ENCODE measurements around the gene RHOC. TPM values are rescaled to one million over a fixed set of nuclear protein-coding genes. Genes with fewer than 3 reads are reported as not detected.

RHOC gene
- total RNA-seq, 2 experiments from 2014 or later = 53.7 to 56.8 TPM

GRCh38 chr1:112704934-112705627, 1.8 kb downstream of the RHOC start:
- Mint-ChIP-seq H3K4me3 (peak overlapping the region; percentile 71), H3K27ac (peak overlapping the region; percentile 87), H3K4me1 (peaks cover 65% of the 10 kb centered on the region), H3K9me3 (no peaks in the 10 kb centered on the region), H3K36me3 (ENCODE audit: low read depth) (peaks cover 18% of the 10 kb centered on the region), H3K27me3 (peaks cover 25% of the 10 kb centered on the region)
- ChIA-PET POLR2A (interaction anchor here (1.6 kb wide), 1 partner anchor 30 kb away, joined by 5 read pairs; the partner anchor contains the start of gene MOV10), CTCF (interaction anchor here (0.6 to 4.2 kb wide), 4 partner anchors 12 to 314 kb away, joined by 3 to 45 read pairs (median 4); partner anchors contain the start of genes MOV10 and PPM1J)
- peak; percentile 77 for DNase-seq

GRCh38 chr1:112704391-112704933, 2.5 kb downstream of the RHOC start:
- Mint-ChIP-seq H3K4me1 (peaks cover 71% of the 10 kb centered on the region), H3K27ac (peak overlapping the region; percentile 87), H3K9me3 (no peaks in the 10 kb centered on the region), H3K4me3 (peak overlapping the region; percentile 71), H3K27me3 (peaks cover 20% of the 10 kb centered on the region), H3K36me3 (ENCODE audit: low read depth) (peaks cover 24% of the 10 kb centered on the region)
- CTCF ChIA-PET = interaction anchor here (0.8 to 4.2 kb wide), 5 partner anchors 13 to 314 kb away, joined by 3 to 45 read pairs (median 3); partner anchors contain the start of gene PPM1J
- no peak for DNase-seq
- POLR2A ChIA-PET = interaction anchor here (1.6 kb wide), 1 partner anchor 30 kb away, joined by 5 read pairs; the partner anchor contains the start of gene MOV10

GRCh38 chr1:112703706-112704105, 3.2 kb downstream of the RHOC start:
- H3K9me3 Mint-ChIP-seq = no peaks in the 10 kb centered on the region
- peaks cover 26% of the 10 kb centered on the region for H3K36me3 Mint-ChIP-seq (ENCODE audit: low read depth)
- no peak overlapping the region for H3K4me3 Mint-ChIP-seq
- peak overlapping the region; percentile 87 for H3K27ac Mint-ChIP-seq
- peaks cover 14% of the 10 kb centered on the region for H3K27me3 Mint-ChIP-seq
- ChIA-PET CTCF (interaction anchor here (0.8 to 4.2 kb wide), 2 partner anchors 14 to 51 kb away, joined by 3 to 45 read pairs; partner anchors contain the start of gene PPM1J), POLR2A (no interaction called here)
- peaks cover 74% of the 10 kb centered on the region for H3K4me1 Mint-ChIP-seq
- DNase-seq = no peak

GRCh38 chr1:112702420-112703261, 4.3 kb downstream of the RHOC start:
- DNase-seq = no peak
- Mint-ChIP-seq H3K4me1 (peaks cover 70% of the 10 kb centered on the region), H3K27me3 (peaks cover 3% of the 10 kb centered on the region), H3K36me3 (ENCODE audit: low read depth) (peaks cover 26% of the 10 kb centered on the region), H3K9me3 (no peaks in the 10 kb centered on the region), H3K27ac (peak overlapping the region; percentile 82), H3K4me3 (no peak overlapping the region)
- CTCF ChIA-PET = interaction anchor here (0.6 to 4.2 kb wide), 3 partner anchors 15 to 50 kb away, joined by 3 to 45 read pairs (median 6); partner anchors contain the start of gene PPM1J
- POLR2A ChIA-PET = interaction anchor here (0.6 kb wide), 1 partner anchor 1557 kb away, joined by 3 read pairs; no protein-coding TSS in a partner anchor

GRCh38 chr1:112702067-112702395, 4.9 kb downstream of the RHOC start:
- Mint-ChIP-seq H3K4me3 (no peak overlapping the region), H3K4me1 (peaks cover 66% of the 10 kb centered on the region), H3K9me3 (no peaks in the 10 kb centered on the region)

GRCh38 chr1:112701227-112702066, 5.5 kb downstream of the RHOC start:
- Mint-ChIP-seq H3K4me1 (peaks cover 66% of the 10 kb centered on the region), H3K9me3 (no peaks in the 10 kb centered on the region), H3K36me3 (ENCODE audit: low read depth) (peaks cover 31% of the 10 kb centered on the region), H3K27me3 (no peaks in the 10 kb centered on the region), H3K27ac (peak overlapping the region; percentile 82), H3K4me3 (no peak overlapping the region)
- ChIA-PET POLR2A (no interaction called here), CTCF (interaction anchor here (1.3 to 4.2 kb wide), 2 partner anchors 16 to 28 kb away, joined by 3 to 45 read pairs; partner anchors contain the start of gene PPM1J)
- no peak for DNase-seq

More at GRCh38 chr1:112702067-112702395, 4.9 kb downstream of the RHOC start:
- H3K36me3 Mint-ChIP-seq (ENCODE audit: low read depth) = peaks cover 26% of the 10 kb centered on the region
- H3K27me3 Mint-ChIP-seq = no peaks in the 10 kb centered on the region
- ChIA-PET POLR2A (no interaction called here), CTCF (interaction anchor here (0.6 to 4.2 kb wide), 3 partner anchors 15 to 49 kb away, joined by 3 to 45 read pairs (median 6); partner anchors contain the start of gene PPM1J)
- H3K27ac Mint-ChIP-seq = peak overlapping the region; percentile 82
- DNase-seq = no peak

- H3K36me3 Mint-ChIP-seq (ENCODE audit: low read depth) = peaks cover 32% of the 10 kb centered on the region
- CTCF ChIA-PET = interaction anchor here (0.6 to 2.5 kb wide), 4 partner anchors 8 to 1106 kb away, joined by 3 to 10 read pairs (median 6); partner anchors contain the start of gene MOV10
- no peaks in the 10 kb centered on the region for H3K27me3 Mint-ChIP-seq
- POLR2A ChIA-PET = no interaction called here
- peaks cover 57% of the 10 kb centered on the region for H3K4me1 Mint-ChIP-seq
- H3K27ac Mint-ChIP-seq = peak overlapping the region; percentile 82
- H3K9me3 Mint-ChIP-seq = no peaks in the 10 kb centered on the region
- H3K4me3 Mint-ChIP-seq = no peak overlapping the region
- peak; percentile 67 for DNase-seq
Observed at GRCh38 chr1:112700290-112701226, 6.4 kb downstream of the RHOC start.

- Mint-ChIP-seq H3K36me3 (ENCODE audit: low read depth) (peaks cover 42% of the 10 kb centered on the region), H3K4me1 (peaks cover 48% of the 10 kb centered on the region)
- DNase-seq = no peak
Observed at GRCh38 chr1:112699425-112700144, 7.3 kb downstream of the RHOC start.

GRCh38 chr1:112698366-112699310, 8.3 kb downstream of the RHOC start:
- ChIA-PET POLR2A (no interaction called here), CTCF (interaction anchor here (0.7 to 2.5 kb wide), 5 partner anchors 10 to 24 kb away, joined by 3 to 10 read pairs (median 3); partner anchors contain the start of gene MOV10)
- no peak for DNase-seq
- Mint-ChIP-seq H3K4me3 (no peak overlapping the region), H3K4me1 (peaks cover 38% of the 10 kb centered on the region), H3K27me3 (no peaks in the 10 kb centered on the region), H3K9me3 (no peaks in the 10 kb centered on the region), H3K36me3 (ENCODE audit: low read depth) (peaks cover 42% of the 10 kb centered on the region), H3K27ac (peak overlapping the region; percentile 19)

More at GRCh38 chr1:112699425-112700144, 7.3 kb downstream of the RHOC start:
- Mint-ChIP-seq H3K27ac (peak overlapping the region; percentile 82), H3K27me3 (no peaks in the 10 kb centered on the region), H3K4me3 (no peak overlapping the region), H3K9me3 (no peaks in the 10 kb centered on the region)
- CTCF ChIA-PET = interaction anchor here (0.6 to 2.5 kb wide), 4 partner anchors 9 to 58 kb away, joined by 3 to 10 read pairs (median 6); partner anchors contain the start of gene MOV10
- POLR2A ChIA-PET = no interaction called here

DNA sequence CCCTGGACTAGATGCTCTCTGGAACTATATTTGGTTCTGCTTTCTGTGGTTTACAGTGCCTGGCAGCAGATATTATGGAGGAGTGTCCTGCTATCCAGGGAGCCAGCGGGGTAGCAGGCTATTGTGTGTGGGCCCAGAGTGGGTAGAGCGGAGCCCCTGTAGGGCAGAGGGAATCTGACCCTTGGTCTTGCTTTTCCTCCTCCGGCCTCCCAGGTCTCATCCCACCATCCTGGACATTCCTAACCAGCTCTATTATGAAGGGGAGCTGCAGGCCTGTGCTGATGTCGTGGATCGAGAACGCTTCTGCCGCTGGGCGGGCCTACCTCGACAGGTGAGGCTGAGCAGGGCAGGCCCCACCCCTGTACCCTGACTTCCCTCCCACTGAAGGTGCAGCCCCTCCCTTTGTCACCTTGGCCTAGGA, 9.1 kb downstream of the RHOC start:
- no peak overlapping the region for H3K27ac Mint-ChIP-seq
- DNase-seq = no peak
- no peaks in the 10 kb centered on the region for H3K27me3 Mint-ChIP-seq
- POLR2A ChIA-PET = no interaction called here
- no peak overlapping the region for H3K4me3 Mint-ChIP-seq
- H3K36me3 Mint-ChIP-seq (ENCODE audit: low read depth) = peaks cover 44% of the 10 kb centered on the region
- H3K4me1 Mint-ChIP-seq = peaks cover 35% of the 10 kb centered on the region
- H3K9me3 Mint-ChIP-seq = no peaks in the 10 kb centered on the region
- CTCF ChIA-PET = interaction anchor here (1.2 kb wide), 1 partner anchor 23 kb away, joined by 3 read pairs; the partner anchor contains the start of gene MOV10

Measured in activated CD4-positive, alpha-beta T cell treated with anti-CD3 and anti-CD28 coated beads, Interleukin-2, amount 10 ng/mL, durations not matched to agents 7 days and 5 days (primary cell).